GM12891 (cell line): Measurements from ENCODE around the gene VMAC.

Experiments
- PAX5 ChIP-seq: IDR thresholded peaks from 2 replicates; pipeline ENCODE4 v1.6.1; 2011; ENCODE audit warnings: low read length, moderate library complexity, mild to moderate bottlenecking; ENCODE audit not compliant: insufficient read depth, severe bottlenecking
- POLR2A ChIP-seq: IDR thresholded peaks from 2 replicates; pipeline ENCODE4 v1.6.1; 2011; ENCODE audit warnings: low read depth, low read length, control low read depth
- POLR2AphosphoS5 ChIP-seq: IDR thresholded peaks from 2 replicates; pipeline ENCODE4 v1.6.1; 2011; ENCODE audit warnings: low read depth, low read length, control low read depth
- SPI1 ChIP-seq: IDR thresholded peaks from 2 replicates; pipeline ENCODE4 v1.6.1; 2011; ENCODE audit warnings: low read depth, low read length, control low read depth
- TAF1 ChIP-seq: IDR thresholded peaks from 2 replicates; pipeline ENCODE4 v1.6.1; 2011; ENCODE audit warnings: low read depth, low read length, control low read depth

DNA sequence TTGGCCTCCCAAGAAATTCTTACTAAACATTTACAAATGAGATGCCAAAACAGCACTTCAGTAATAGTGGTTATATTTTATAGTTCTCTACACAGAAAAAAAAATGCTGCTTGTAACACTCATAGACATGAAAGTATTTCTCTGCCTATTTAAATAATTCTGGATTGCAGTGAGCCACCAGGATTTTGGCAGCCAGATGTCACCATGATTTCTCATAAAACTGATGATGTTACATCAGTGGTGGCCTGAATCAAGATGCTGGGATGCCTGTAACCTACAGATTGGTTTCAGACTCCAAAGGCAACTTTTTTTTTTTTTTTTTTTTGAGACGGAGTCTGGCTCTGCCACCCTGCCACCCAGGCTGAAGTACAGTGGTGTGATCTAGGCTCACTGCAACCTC, 6.7 kb downstream of the VMAC start:
- no peak for TF ChIP-seq POLR2A
- TF ChIP-seq POLR2AphosphoS5 = no peak
- no peak for TF ChIP-seq TAF1
- TF ChIP-seq SPI1 = no peak
- no peak for TF ChIP-seq PAX5
